IMR-90 (cell line): ENCODE results near the gene GLS2.

Source experiments
- BHLHE40 ChIP-seq: fragments of 150-350 bp; IDR thresholded peaks from 2 replicates; pipeline ENCODE4 v1.6.1; 2016; ENCODE audit warnings: mild to moderate bottlenecking, low read depth, low read length
- CEBPB ChIP-seq: IDR thresholded peaks from 2 replicates; pipeline ENCODE4 v1.6.1; 2012; ENCODE audit warnings: low read depth, low read length, improper control_type of control experiment
- CHD1 ChIP-seq: IDR thresholded peaks from 2 replicates; pipeline ENCODE4 v1.6.1; 2012; ENCODE audit warnings: low read depth, low read length, improper control_type of control experiment
- CTCF ChIP-seq: conservative IDR thresholded peaks from 2 replicates; pipeline ENCODE4 v1.5.1; 2012; ENCODE audit warnings: mild to moderate bottlenecking, low read depth, low read length, improper control_type of control experiment
- MAFK ChIP-seq: IDR thresholded peaks from 2 replicates; pipeline ENCODE4 v1.6.1; 2012; ENCODE audit warnings: low read depth, low read length, improper control_type of control experiment
- MXI1 ChIP-seq: IDR thresholded peaks from 2 replicates; pipeline ENCODE4 v1.6.1; 2012; ENCODE audit warnings: low read depth, mild to moderate bottlenecking, low read length, moderate library complexity, borderline replicate concordance
- NFE2L2 ChIP-seq: fragments of 150-350 bp; IDR thresholded peaks from 2 replicates; pipeline ENCODE4 v1.6.1; 2016; ENCODE audit warnings: low read depth, mild to moderate bottlenecking, low read length
- POLR2A ChIP-seq: IDR thresholded peaks from 2 replicates; pipeline ENCODE4 v1.6.1; 2012; ENCODE audit warnings: mild to moderate bottlenecking, low read depth, low read length
- RAD21 ChIP-seq: IDR thresholded peaks from 2 replicates; pipeline ENCODE4 v1.6.1; 2012; ENCODE audit warnings: low read length, improper control_type of control experiment
- RCOR1 ChIP-seq: IDR thresholded peaks from 2 replicates; pipeline ENCODE4 v1.6.1; 2012; ENCODE audit warnings: mild to moderate bottlenecking, low read length, improper control_type of control experiment; ENCODE audit not compliant: insufficient replicate concordance
- RFX5 ChIP-seq: IDR thresholded peaks from 2 replicates; pipeline ENCODE4 v1.8.0; 2012; ENCODE audit warnings: low read depth, mild to moderate bottlenecking, low read length, moderate library complexity
- SMC3 ChIP-seq: fragments of 150-350 bp; IDR thresholded peaks from 2 replicates; pipeline ENCODE4 v1.6.1; 2016; ENCODE audit warnings: low read depth, mild to moderate bottlenecking, antibody characterized with exemption, low read length, moderate library complexity
- TF ChIP-seq, protein P1 (sequence below): fragments of 150-350 bp; IDR thresholded peaks from 2 replicates; pipeline ENCODE4 v1.6.1; 2017; ENCODE audit warnings: mild to moderate bottlenecking, antibody characterized with exemption, low read length, low read depth
- TF ChIP-seq, protein P2 (sequence below): fragments of 150-350 bp; IDR thresholded peaks from 2 replicates; pipeline ENCODE4 v1.6.1; 2016; ENCODE audit warnings: low read depth, mild to moderate bottlenecking, low read length, moderate library complexity, borderline replicate concordance

- TF ChIP-seq CTCF (no peak), POLR2A (no peak), BHLHE40 (no peak), RAD21 (no peak), CEBPB (no peak), SMC3 (no peak), MAFK (no peak), NFE2L2 (no peak), CHD1 (no peak), RFX5 (no peak), MXI1 (no peak), RCOR1 (no peak)
- TF ChIP-seq, protein P1, sequence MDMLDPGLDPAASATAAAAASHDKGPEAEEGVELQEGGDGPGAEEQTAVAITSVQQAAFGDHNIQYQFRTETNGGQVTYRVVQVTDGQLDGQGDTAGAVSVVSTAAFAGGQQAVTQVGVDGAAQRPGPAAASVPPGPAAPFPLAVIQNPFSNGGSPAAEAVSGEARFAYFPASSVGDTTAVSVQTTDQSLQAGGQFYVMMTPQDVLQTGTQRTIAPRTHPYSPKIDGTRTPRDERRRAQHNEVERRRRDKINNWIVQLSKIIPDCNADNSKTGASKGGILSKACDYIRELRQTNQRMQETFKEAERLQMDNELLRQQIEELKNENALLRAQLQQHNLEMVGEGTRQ: no peak
- TF ChIP-seq, protein P2, sequence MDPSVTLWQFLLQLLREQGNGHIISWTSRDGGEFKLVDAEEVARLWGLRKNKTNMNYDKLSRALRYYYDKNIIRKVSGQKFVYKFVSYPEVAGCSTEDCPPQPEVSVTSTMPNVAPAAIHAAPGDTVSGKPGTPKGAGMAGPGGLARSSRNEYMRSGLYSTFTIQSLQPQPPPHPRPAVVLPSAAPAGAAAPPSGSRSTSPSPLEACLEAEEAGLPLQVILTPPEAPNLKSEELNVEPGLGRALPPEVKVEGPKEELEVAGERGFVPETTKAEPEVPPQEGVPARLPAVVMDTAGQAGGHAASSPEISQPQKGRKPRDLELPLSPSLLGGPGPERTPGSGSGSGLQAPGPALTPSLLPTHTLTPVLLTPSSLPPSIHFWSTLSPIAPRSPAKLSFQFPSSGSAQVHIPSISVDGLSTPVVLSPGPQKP: no peak
These were observed 56.1 kb downstream of the GLS2 start for GRCh38 chr12:56431850-56432249.
